ENCODE measurements around the gene CXXC5.

Gene CXXC5

DNA sequence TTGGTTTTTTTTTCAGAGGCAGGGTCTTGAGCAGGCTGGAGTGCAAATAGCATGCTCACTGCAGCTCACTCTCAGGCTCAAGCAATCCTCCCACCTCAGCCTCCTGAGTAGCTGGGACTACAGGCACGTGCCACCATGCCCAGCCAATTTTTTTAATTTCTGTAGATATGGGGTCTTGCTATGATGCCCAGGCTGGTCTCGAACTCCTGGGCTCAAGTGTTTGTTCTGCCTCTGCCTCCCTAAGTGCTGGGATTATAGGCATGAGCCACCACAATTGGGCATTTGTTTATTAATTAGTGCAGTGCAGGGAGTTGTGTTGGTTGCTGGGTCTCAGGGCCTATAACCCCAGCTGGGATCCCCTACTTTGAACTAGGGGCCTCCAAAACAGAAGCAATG lies 47.0 kb downstream of the CXXC5 start:
- no peak for DNase-seq

DNA sequence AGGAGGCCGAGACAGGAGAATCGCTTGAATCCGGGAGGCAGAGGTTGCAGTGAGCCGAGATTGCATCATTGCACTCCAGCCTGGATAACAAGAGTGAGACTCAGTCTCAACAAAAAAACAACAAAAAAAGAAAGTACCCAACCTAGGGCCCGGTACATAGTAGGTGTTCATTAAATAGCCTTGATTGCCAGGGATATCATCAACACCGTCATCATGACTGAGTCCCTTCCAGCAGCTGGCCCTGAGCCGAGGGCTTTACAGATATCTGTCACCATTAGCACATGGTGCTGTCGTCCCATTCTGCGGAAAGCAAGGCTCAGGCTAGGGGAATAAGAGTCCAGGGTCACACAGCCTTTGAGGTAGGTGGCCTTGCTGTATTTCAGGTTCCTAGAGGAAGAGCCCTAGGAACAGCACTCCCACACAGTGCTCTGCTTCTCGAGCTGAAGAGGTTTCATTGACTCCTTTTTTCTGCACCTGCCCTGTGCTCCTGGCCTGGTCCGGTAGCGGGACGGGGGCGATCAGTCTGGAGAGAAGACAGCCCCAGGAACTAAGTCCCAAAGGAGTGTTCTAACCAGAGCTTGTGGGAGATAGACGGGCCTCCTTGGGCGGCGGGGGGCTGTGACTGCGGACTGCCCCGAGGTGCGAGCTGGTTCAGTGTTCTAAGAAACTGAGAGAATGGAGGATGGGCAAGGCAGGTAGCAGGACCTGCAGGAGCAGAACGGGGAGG lies 48.2 kb downstream of the CXXC5 start:
- DNase-seq = no peak

DNA sequence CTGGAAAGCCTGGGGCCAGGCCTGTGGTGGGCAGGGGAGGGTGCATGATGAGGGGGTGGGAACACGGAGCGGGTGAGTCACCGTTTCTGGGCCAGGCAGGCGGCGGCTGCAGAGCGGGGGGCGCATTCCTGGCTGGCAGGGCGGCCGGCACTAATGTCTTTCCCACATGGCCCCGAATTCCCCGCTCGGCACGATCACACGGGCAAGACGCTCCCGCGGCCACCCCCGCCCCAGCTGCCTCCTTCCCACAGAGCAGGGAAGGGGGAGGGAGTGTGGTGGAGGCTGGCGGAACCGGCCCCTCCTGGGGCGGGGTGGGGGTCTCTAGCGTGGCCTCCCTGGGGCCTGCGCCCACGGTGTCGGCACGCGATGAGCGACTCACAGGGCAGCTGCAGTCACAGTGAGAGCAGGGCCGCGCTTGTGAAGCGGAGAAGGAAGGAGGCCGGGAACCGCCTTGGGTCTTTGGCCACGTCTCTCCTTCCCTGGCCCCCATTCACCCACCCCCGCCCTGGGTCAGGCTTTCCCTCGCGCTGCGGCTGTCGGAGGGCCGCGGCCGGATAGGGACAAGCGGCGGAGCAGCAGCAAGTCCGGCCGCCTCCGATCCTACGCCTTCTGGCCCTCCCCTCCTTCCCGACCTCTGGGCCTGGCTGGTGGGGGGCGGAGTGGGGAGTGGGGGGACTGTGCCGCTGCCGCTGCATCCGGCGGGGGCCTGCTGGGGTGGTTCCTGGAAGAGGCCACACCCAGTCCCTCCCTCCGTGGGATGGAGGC lies 48.9 kb downstream of the CXXC5 start:
- DNase-seq = peak in 6 of 14 donors; percentile 35 to 75 (median 56)

DNA sequence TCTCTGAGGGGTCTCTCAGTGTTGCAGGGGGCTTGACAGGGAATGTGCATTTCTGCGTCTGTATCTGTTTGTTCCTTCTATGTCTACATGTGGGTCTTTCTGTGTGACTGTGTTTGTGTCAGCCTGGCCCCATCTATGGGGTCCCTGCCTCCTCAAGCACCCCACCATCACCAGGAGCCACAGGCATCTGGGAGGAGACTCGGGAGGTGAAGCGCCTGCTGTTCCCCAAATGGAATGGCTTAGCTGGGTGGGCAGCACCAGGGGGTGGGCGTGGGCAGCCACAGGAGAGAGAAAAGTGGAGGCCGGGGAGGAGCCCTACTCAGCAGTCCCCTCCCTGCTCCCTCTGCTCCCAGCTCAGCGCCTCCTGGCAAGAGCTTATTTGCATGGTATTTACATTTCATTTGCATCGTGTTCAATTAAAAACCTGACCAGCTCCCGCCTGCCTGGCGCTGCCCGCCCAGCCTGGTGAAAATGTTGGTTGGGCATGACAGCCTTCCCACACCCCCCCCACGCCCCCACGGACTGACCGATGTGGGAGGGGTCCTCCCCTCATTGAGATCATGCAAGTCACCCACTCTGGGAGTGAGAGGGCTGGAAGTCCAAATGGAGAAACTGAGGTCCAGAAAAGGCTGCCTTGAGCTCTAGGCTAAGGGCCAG lies 50.5 kb downstream of the CXXC5 start:
- peak in 9 of 14 donors; percentile 37 to 82 (median 65) for DNase-seq

- no peak for DNase-seq
These were observed 51.2 kb downstream of the CXXC5 start for GRCh38 chr5:139699351-139699750.

DNA sequence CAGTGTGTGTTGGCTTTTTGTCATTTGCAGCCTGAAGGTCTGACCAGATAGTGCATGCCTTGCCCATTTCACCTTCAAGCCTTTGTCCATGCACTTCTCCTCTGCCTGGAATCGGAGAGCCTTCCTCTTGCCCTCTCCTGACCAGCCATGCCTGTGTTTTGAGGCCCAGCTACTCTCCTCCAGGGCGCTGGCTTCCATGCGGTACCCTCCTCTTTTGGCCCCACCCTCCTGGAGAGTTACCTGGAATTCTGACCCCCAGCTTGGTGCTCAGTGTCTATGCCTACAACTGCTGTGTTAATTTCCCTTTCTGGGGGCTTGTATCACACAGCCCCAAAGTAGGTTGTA lies 52.5 kb downstream of the CXXC5 start:
- no peak for DNase-seq

DNA sequence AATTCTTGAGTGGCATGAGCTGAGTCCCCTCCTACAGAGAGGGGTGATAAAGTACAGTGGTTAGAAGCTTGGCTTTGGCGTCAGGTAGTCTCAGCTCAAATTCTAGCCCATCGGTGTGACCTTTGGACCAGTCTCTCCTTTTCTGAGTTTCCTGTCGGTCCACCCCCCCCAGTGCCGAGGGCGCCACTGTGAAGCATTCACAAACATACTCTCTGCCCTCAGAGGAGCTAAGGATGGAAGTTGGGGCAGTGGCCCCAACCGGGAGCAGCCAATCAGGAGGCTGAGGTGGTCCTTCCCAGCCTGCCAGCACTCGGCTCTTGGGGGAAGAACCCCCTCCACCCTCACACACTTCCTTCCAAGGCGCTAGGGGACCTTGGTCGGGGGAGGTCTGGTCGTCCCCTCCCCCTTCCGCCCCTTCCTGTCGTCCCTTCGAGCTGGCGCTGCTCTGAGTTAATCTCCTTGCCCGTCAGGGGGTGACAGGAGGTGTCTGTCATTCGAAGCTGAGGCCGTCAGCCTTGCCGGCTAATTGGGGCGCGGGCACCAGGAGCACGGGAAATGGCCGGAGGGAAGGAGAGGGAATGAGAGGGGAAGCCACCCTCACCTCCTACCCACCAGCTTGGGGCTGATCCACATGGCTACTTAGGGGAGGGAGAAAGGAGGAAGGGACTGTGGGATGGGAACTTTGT lies 53.0 kb downstream of the CXXC5 start:
- no peak for DNase-seq

DNA sequence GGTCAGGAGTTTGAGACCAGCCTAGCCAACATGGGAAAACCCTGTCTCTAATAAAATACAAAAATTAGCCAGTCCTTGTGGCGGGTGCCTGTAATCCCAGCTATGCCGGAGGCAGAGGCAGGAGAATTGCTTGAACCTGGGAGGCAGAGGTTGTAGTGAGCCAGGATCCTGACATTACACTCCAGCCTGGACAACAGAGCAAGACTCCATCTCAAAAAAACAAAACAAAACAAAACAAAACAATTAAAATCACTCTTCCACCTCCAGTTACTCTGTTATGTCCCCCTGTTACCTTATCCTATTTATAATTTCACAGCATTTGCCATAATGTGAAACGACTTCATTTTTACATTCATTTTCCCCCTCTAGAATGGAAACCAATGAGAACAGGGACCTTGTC lies 54.4 kb downstream of the CXXC5 start:
- DNase-seq = no peak

- no peak for DNase-seq
These were observed 56.6 kb downstream of the CXXC5 start for GRCh38 chr5:139704748-139705147.

DNA sequence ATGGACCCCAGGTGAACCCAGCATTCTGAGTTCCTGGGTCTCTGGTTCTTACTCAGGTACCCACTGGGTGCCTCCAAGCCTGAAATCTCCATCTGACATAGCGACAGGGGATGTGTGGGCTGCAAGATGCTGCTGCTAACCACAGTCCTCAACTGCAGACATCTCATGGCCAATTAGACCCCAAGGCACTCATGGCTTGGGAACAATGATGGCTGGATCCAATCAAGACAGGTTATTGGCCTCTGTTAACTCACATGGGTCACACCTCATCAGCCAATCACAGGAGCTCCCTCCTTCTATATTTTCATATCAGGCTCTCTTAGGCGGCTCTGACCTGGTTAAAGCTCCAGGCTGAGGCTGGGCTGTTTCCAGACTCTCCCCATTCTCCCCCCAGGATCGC lies 57.0 kb downstream of the CXXC5 start:
- no peak for DNase-seq

DNA sequence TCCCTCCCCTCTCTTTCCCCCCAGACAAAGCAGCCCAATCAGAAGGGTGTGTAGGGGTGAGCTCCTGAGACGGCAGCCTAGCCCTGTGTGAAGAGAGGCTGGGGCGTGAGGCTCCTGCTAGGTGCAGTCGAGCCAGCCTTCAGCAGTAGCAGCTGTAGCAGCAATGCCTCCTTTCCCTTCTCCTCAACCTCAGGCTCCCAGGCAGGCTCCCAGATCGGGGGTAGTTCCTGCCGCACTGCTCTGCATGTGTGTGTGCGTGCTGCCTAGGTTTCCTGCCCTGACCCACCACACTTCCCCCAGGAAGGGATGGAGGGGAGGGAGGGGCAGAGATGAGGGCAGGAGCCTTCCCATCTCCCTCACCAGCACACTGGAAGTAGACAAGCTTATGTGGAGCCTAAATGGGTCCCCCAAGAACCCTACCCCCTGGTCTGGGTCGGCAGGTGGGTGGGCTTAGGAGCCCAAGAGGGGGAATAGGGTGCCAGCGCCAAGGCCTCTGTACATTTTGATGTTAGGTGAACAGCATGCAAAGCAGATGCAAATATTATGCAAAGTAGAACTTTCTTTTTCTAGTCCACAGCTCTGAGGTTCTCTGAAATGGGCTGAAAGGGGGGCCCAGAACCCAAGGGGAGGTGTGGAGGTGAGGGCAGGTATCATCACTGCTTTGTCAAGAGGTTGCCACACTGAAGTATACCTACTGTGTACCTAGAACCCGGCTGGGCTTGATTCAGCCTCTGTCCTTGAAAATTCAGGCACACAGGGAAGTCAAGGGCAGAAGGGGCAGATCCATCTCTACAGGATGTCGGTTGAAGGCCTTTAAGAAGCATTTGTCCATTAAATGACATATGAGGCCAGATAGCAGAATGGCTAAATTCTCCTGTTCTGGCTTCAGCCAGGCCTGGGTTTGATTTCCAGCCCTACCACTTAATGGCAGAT lies 57.8 kb downstream of the CXXC5 start:
- no peak for DNase-seq

DNA sequence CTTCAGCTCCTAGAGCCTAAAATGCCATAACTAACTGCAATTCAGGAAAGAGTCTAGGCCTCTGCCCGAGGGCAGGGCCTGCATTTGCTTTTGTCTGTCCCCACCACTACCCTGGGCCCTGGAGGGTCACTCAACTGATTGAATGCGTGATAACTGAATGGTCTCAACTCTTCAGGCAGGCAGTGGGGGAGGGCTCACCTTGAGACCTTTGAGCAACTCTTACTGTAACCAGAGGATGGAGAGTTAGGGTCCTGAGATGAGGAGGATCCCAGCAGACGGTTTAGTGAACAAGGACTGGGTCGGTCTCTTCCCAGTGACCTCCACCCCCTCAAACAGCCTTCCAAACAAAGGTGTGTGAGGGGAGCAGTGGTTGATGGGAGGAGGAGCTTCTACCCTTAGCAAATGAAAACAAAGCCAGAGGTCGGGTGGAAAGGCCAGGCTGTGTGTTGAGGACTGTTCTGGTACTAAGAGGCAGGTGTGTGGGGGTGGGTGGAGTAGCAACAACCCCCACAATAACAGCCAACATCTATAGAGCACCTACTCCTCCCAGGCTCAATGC lies 59.4 kb downstream of the CXXC5 start:
- no peak for DNase-seq

DNA sequence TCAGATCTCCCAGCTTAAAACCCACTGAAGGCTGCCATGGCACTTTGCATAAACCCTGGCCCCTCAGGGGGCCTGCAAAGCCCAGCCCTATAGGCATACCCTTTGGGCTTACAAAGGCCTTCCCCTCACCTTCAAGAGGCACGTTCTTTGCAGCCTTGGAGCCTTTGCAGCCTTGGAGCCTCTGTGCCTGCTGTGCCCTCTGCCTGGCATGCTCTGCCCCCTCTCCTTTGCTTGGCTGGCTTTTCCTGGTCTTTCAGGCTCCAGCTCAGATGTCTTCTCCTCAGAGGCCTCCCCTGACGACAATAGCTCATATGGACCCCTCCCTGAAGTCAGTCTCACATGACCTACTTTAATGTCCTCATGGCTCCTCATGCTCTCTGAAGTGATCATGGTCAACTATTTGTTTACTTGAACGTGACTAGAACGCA lies 60.3 kb downstream of the CXXC5 start:
- DNase-seq = no peak

- peak in 5 of 14 donors; percentile 35 to 75 (median 55) for DNase-seq
These were observed 60.9 kb downstream of the CXXC5 start for GRCh38 chr5:139708877-139709581.

DNA sequence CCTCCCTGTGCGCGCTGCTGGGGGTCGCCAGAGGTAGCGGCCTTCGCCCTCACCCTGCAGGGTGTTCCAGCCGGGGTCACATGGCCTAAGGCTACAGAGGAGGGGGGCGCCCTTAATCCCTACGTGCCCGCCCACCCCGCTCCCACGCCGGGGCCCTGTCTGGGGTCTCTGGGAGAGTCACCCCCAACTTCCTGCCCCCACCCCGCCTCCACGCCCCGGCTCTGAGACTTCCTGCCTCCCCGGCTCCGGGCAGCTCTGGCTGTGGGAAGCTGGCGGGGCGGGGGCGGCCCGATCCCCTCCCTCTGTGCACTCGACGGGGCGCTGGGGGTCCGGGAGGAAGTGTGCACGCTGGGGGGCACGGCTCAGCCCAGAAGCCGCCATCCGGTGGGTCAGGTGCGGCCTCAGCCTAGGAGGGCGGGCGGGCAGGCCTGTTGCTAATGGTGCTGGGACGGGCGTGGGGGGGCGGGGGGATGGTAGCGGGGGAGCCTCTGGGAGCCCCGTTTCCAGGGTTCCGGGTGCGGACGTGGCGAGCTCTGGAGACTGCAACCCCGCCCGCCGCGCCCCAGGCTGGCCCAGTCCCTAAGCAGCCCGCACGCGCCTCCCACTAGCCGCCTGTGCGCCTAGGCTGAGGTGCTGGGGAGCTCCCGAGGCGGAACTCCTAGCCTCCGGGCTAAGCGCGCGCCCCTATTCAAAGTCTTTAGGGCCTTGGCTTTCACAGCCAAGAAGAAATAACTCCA lies 61.6 kb downstream of the CXXC5 start:
- DNase-seq = no peak

- peak in 5 of 14 donors; percentile 34 to 62 (median 40) for DNase-seq
These were observed 62.3 kb downstream of the CXXC5 start for GRCh38 chr5:139710319-139711066.

DNA sequence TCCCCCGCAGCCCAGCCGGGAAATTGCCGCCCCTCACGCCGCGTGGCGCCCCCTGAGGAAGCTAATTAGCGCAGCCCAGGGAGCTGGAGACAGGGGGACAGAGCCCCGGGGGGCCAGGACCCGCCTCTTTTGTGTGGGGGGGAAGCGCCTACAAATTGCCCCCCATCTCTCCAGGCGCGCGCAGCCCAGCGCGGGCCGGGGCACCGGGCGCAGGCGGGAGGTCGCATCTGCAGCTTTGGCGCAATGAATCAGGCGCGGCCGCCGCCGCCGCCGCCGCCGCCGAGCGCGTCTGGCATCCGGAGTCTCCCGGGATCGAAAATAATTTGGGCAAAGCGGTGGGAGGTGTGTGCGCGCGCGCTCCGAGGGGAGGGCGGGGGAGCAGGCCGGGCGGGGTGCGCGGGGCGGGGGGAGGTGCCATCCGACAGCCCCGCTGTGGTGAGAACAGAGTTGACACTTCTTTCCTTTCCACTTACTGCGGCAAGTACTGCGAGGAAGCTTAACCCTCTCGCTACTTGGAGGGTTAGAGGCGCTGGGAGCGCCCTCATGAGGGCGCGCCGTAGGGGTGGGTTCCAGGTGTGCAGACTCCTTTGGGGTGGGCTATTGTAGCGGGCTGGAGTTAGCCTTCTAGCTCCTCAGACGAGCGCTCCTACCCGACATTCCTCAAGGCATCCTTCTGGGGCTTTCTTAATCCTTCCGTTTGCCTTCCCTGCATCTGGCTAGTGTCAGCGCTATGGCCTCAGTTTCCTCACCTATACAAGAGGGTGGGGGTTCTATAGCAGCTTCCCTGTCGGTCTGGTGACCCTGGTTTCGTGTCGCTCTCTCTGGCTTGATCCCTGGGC lies 63.1 kb downstream of the CXXC5 start:
- DNase-seq = peak in 4 of 14 donors; percentile 46 to 79 (median 52)

DNA sequence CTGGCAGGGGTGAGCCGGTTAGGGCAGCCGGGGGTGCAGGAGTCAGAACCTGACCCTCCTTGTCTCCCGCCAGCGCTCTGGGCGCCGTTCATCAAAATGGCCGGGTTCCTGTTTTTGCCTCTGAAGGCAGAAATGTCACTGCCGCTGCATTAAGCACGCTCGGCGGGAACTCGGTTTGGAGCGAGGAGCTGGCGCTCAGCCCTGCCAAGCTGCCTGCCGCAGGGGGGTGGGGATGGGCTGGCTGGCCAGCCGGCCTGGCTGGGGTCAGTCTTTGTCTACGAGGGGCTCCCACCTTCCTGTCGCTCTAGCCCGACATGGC lies 63.7 kb downstream of the CXXC5 start:
- DNase-seq = peak in 5 of 14 donors; percentile 31 to 64 (median 41)

Data from C1 segment of cervical spinal cord (tissue), 14 donors.